ENCODE measurements around the gene ATCAY.
"Not testable (repeated sequence)": the region's sequence is repeated elsewhere in the genome, so short reads cannot be mapped to it uniquely, and the experiment has no call there.

Gene ATCAY

DNA sequence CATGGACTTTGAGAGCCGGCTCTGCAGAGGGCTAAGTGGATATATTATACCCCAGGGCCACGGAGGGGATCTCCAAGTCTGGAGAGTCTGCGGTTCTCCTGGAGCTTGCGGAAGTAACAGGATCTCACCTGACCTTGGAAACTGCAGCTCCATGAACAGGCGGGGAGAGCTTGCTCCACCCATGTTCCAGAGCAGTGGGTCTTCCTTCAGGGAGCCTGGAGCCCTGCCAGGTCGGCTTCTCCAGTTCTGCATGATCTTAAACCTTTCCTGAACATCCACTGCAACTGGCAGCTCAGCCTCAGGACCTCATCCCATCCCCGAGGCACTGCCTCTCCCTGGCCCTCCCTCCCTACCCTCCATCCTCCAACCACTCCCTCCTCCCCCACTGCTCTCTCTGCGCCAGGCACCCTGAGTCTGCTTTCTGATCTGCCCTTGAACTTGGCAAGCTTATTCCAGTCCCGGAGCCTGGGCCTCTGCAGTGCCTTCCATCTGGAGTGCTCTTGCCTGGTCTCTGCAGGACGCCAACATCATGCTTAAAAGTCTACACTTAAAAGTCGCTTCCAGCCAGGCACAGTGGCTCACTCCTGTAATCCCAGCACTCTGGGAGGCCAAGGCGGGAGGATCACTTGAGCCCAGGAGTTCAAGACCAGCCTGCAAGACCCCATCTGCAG is 13.2 kb downstream of the ATCAY start:
- H3K9ac ChIP-seq (ENCODE audit: low read length): no peak overlapping the region
- H3K9me3 ChIP-seq (ENCODE audit: control insufficient read depth, low read length): no peaks in the 10 kb centered on the region
- no peaks in the 10 kb centered on the region for H3K27me3 ChIP-seq (ENCODE audit: control insufficient read depth, insufficient read depth, low read length)
- no peaks in the 10 kb centered on the region for H3K36me3 ChIP-seq (ENCODE audit: control insufficient read depth, insufficient read depth, low read length)
- H3K4me1 ChIP-seq (ENCODE audit: control insufficient read depth, insufficient read depth, low read length): no peaks in the 10 kb centered on the region
- no peak overlapping the region for H3K4me3 ChIP-seq (ENCODE audit: low read length)

DNA sequence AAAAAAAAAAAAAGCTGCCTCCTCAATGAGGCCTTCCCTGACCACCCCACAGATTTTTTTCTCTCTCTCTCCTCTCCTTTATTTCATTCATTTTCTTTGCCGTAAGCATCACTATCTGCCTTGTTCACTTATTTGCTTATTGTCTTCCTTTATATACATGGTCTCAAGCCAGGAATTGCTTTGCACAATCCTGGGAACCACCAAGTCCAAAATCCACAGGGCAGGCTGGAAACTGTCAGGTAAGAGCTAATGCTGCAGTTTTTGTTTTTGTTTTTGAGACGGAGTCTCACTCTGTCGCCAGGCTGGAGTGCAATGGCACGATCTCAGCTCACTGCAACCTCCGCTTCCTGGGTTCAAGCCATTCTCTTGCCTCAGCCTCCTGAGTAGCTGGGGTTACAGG is 14.5 kb downstream of the ATCAY start:
- H3K9me3 ChIP-seq (ENCODE audit: control insufficient read depth, low read length); H3K4me3 ChIP-seq (ENCODE audit: low read length); H3K27me3 ChIP-seq (ENCODE audit: control insufficient read depth, insufficient read depth, low read length); H3K36me3 ChIP-seq (ENCODE audit: control insufficient read depth, insufficient read depth, low read length); H3K4me1 ChIP-seq (ENCODE audit: control insufficient read depth, insufficient read depth, low read length); H3K9ac ChIP-seq (ENCODE audit: low read length): not testable (repeated sequence)

DNA sequence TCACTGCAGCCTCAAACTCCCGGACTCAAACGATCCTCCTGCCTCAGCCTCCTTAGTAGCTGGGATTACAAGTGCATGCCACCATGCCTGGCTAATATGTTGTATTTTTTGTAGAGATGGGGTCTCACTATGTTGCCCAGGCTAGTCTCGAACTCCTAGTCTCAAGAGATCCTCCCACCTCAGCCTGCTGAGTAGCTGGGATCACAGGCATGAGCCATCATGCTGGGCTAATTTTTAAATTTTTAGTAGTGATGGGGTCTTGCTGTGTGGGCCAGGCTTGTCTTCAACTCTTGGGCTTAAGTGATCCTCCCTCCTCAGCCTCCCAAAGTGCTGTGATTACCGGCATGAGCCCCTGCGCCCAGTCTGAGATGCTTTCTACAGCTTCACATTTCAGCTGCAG is 15.3 kb downstream of the ATCAY start:
- Histone ChIP-seq H3K36me3 (ENCODE audit: control insufficient read depth, insufficient read depth, low read length) (no peaks in the 10 kb centered on the region), H3K9me3 (ENCODE audit: control insufficient read depth, low read length) (no peaks in the 10 kb centered on the region), H3K27me3 (ENCODE audit: control insufficient read depth, insufficient read depth, low read length) (no peaks in the 10 kb centered on the region), H3K4me3 (ENCODE audit: low read length) (no peak overlapping the region), H3K9ac (ENCODE audit: low read length) (no peak overlapping the region), H3K4me1 (ENCODE audit: control insufficient read depth, insufficient read depth, low read length) (no peaks in the 10 kb centered on the region)

DNA sequence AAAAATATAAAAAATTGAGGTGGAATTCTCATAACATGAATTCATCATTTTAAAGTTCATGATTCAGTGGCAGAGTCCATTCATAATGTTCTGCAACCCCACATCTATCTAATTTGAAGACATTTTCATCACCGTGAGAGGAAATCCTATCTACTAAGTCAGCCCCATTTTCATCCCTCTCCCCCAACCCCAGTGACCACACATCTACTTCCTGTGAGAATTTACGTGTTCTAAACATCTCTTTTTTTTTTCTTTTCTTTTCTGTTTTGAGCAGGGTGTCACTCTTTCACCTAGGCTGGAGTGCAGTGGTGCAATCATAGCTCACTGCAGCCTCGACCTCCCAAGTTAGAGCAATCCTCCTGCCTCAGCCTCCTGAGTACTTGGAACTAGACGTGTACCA is 17.5 kb downstream of the ATCAY start:
- no peaks in the 10 kb centered on the region for H3K36me3 ChIP-seq (ENCODE audit: control insufficient read depth, insufficient read depth, low read length)
- H3K4me1 ChIP-seq (ENCODE audit: control insufficient read depth, insufficient read depth, low read length): no peaks in the 10 kb centered on the region
- H3K4me3 ChIP-seq (ENCODE audit: low read length): no peak overlapping the region
- H3K27me3 ChIP-seq (ENCODE audit: control insufficient read depth, insufficient read depth, low read length): no peaks in the 10 kb centered on the region
- H3K9ac ChIP-seq (ENCODE audit: low read length): no peak overlapping the region
- no peaks in the 10 kb centered on the region for H3K9me3 ChIP-seq (ENCODE audit: control insufficient read depth, low read length)

DNA sequence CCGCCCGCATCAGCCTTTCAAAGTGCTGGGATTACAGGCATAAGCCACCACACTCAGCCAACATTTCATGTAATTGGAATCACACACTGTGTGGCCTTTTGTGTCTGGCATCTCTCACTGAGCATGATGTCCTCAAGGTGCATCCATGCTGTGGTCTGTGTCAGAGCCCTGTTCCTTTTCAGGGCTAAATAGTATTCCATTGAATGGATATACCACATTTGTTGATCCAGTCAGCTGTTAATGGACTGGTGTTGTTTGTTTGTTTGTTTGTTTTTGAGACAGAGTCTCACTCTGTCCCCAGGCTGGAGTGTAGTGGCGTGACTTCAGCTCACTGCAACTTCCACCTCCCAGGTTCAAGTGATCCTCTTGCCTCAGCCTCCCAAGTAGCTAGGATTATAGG is 17.9 kb downstream of the ATCAY start:
- Histone ChIP-seq H3K4me1 (ENCODE audit: control insufficient read depth, insufficient read depth, low read length) (no peaks in the 10 kb centered on the region), H3K4me3 (ENCODE audit: low read length) (no peak overlapping the region), H3K9me3 (ENCODE audit: control insufficient read depth, low read length) (no peaks in the 10 kb centered on the region), H3K9ac (ENCODE audit: low read length) (no peak overlapping the region), H3K36me3 (ENCODE audit: control insufficient read depth, insufficient read depth, low read length) (no peaks in the 10 kb centered on the region), H3K27me3 (ENCODE audit: control insufficient read depth, insufficient read depth, low read length) (no peaks in the 10 kb centered on the region)

DNA sequence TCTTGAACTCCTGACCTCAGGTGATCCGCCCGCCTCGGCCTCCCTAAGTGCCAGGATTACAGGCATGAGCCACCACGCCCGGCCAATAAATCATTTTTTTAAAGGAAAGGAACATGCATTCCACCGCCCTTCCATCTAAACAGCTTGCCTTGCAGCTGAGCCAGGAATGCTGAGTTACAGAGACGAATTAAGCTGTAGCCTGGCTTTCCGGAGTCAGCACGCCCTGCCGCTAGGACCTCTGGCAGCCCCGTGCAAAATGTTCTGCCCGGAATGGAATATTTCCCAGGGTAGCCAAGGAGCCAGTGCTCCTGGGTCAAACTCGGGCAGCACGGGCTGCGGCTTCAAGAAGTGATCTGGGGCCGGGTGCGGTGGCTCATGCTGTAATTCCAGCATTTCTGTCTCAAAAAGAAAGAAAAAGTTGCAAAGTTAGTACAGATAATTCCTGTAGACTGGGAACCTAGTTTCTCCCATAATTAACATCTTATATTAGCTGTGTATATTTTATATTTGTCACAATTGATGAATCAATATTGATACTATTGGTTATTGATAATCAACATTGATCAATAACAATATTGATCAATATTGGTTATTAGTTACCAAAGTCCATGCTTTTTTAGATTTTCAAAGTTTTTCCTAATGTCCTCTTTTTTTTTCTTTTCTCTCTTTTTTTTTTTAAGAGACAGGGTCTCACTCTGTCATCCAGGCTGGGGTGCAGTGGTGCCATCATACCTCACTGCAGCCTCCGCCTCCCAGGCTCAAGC is 19.2 kb downstream of the ATCAY start:
- no peak overlapping the region for H3K4me3 ChIP-seq (ENCODE audit: low read length)
- no peak overlapping the region for H3K9ac ChIP-seq (ENCODE audit: low read length)
- no peaks in the 10 kb centered on the region for H3K36me3 ChIP-seq (ENCODE audit: control insufficient read depth, insufficient read depth, low read length)
- no peaks in the 10 kb centered on the region for H3K4me1 ChIP-seq (ENCODE audit: control insufficient read depth, insufficient read depth, low read length)
- no peaks in the 10 kb centered on the region for H3K9me3 ChIP-seq (ENCODE audit: control insufficient read depth, low read length)
- no peaks in the 10 kb centered on the region for H3K27me3 ChIP-seq (ENCODE audit: control insufficient read depth, insufficient read depth, low read length)

GRCh38 chr19:3902317-3902973 is 22.0 kb downstream of the ATCAY start:
- Histone ChIP-seq H3K4me1 (ENCODE audit: control insufficient read depth, insufficient read depth, low read length) (no peaks in the 10 kb centered on the region), H3K36me3 (ENCODE audit: control insufficient read depth, insufficient read depth, low read length) (no peaks in the 10 kb centered on the region), H3K4me3 (ENCODE audit: low read length) (no peak overlapping the region), H3K9ac (ENCODE audit: low read length) (no peak overlapping the region), H3K9me3 (ENCODE audit: control insufficient read depth, low read length) (no peaks in the 10 kb centered on the region), H3K27me3 (ENCODE audit: control insufficient read depth, insufficient read depth, low read length) (no peaks in the 10 kb centered on the region)

GRCh38 chr19:3904233-3904632 is 23.7 kb downstream of the ATCAY start:
- no peak overlapping the region for H3K9ac ChIP-seq (ENCODE audit: low read length)
- no peaks in the 10 kb centered on the region for H3K36me3 ChIP-seq (ENCODE audit: control insufficient read depth, insufficient read depth, low read length)
- no peaks in the 10 kb centered on the region for H3K9me3 ChIP-seq (ENCODE audit: control insufficient read depth, low read length)
- no peaks in the 10 kb centered on the region for H3K27me3 ChIP-seq (ENCODE audit: control insufficient read depth, insufficient read depth, low read length)
- H3K4me3 ChIP-seq (ENCODE audit: low read length): no peak overlapping the region
- H3K4me1 ChIP-seq (ENCODE audit: control insufficient read depth, insufficient read depth, low read length): no peaks in the 10 kb centered on the region

- Histone ChIP-seq H3K36me3 (ENCODE audit: control insufficient read depth, insufficient read depth, low read length) (no peaks in the 10 kb centered on the region), H3K27me3 (ENCODE audit: control insufficient read depth, insufficient read depth, low read length) (no peaks in the 10 kb centered on the region)
These were observed 27.3 kb downstream of the ATCAY start for GRCh38 chr19:3907626-3908265.

GRCh38 chr19:3908266-3909054 is 28.0 kb downstream of the ATCAY start:
- Histone ChIP-seq H3K4me3 (ENCODE audit: low read length) (no peak overlapping the region), H3K27me3 (ENCODE audit: control insufficient read depth, insufficient read depth, low read length) (no peaks in the 10 kb centered on the region), H3K4me1 (ENCODE audit: control insufficient read depth, insufficient read depth, low read length) (no peaks in the 10 kb centered on the region), H3K9me3 (ENCODE audit: control insufficient read depth, low read length) (peaks cover 4% of the 10 kb centered on the region), H3K36me3 (ENCODE audit: control insufficient read depth, insufficient read depth, low read length) (no peaks in the 10 kb centered on the region), H3K9ac (ENCODE audit: low read length) (no peak overlapping the region)

More at GRCh38 chr19:3907626-3908265, 27.3 kb downstream of the ATCAY start:
- Histone ChIP-seq H3K9ac (ENCODE audit: low read length) (no peak overlapping the region), H3K9me3 (ENCODE audit: control insufficient read depth, low read length) (peaks cover 4% of the 10 kb centered on the region), H3K4me3 (ENCODE audit: low read length) (no peak overlapping the region), H3K4me1 (ENCODE audit: control insufficient read depth, insufficient read depth, low read length) (no peaks in the 10 kb centered on the region)

GRCh38 chr19:3910105-3910504 is 29.6 kb downstream of the ATCAY start:
- no peaks in the 10 kb centered on the region for H3K36me3 ChIP-seq (ENCODE audit: control insufficient read depth, insufficient read depth, low read length)
- H3K9me3 ChIP-seq (ENCODE audit: control insufficient read depth, low read length): peaks cover 4% of the 10 kb centered on the region
- no peaks in the 10 kb centered on the region for H3K27me3 ChIP-seq (ENCODE audit: control insufficient read depth, insufficient read depth, low read length)
- H3K9ac ChIP-seq (ENCODE audit: low read length): no peak overlapping the region
- no peaks in the 10 kb centered on the region for H3K4me1 ChIP-seq (ENCODE audit: control insufficient read depth, insufficient read depth, low read length)
- H3K4me3 ChIP-seq (ENCODE audit: low read length): no peak overlapping the region
